Heart left ventricle (tissue), 13 donors: Measurements from ENCODE around the gene C1orf21.

Source experiments
- POLR2A ChIP-seq, 2 donors: fragments of 450-650 bp; IDR thresholded peaks; one replicate each; pipeline ENCODE4 v1.6.1; 2017; ENCODE audit warnings: antibody characterized with exemption in 2 of 2, mild to moderate bottlenecking in 2 of 2, moderate library complexity in 2 of 2
- TF ChIP-seq, protein P1 (sequence below), 12 donors: fragments of 200-600 bp; sonication (generic) in 4 of 12; IDR thresholded peaks; one replicate each; pipeline versions ENCODE4 v1.5.0 to v1.8.0; 2018 to 2022; ENCODE audit warnings: antibody characterized with exemption in 12 of 12, mild to moderate bottlenecking in 5 of 12
- donor health status: ischemic (EF 13 %, LVEDD 7.1; RV severe dilation, severe dysfunction).
- donor health status: DM: no; HTN: yes; CAD: no.
- donor health status: DM: no; HTN: no; CAD: no.
- donor health status: ischemic (EF 25% LVEDD 6.9; RV normal size, moderate dysfunction).
- donor health status: ischemic (EF 25% LVEDD 5.7; RV mildly dilated, moderate dysfunction).
- donor health status: ischemic (EF 35%, LVEDD 5.7; RV mildly dilated, moderate dysfunction).
- donor health status: nonischemic (EF 11% LVEDD 7.7; RV severe dilation, severe dysfunction).
- donor health status: DM: yes; HTN: yes; CAD: no.
- donor health status: PGD.
- donor health status: ischemic (EF 29% LVEDD 5.4; RV normal size, mild dysfunction).
- donor health status: nonischemic (EF 23%, LVEDD 6.1; RV moderate dilation, normal function).

GRCh38 chr1:184656221-184656620 lies 269.4 kb downstream of the C1orf21 start:
- TF ChIP-seq, protein P1, sequence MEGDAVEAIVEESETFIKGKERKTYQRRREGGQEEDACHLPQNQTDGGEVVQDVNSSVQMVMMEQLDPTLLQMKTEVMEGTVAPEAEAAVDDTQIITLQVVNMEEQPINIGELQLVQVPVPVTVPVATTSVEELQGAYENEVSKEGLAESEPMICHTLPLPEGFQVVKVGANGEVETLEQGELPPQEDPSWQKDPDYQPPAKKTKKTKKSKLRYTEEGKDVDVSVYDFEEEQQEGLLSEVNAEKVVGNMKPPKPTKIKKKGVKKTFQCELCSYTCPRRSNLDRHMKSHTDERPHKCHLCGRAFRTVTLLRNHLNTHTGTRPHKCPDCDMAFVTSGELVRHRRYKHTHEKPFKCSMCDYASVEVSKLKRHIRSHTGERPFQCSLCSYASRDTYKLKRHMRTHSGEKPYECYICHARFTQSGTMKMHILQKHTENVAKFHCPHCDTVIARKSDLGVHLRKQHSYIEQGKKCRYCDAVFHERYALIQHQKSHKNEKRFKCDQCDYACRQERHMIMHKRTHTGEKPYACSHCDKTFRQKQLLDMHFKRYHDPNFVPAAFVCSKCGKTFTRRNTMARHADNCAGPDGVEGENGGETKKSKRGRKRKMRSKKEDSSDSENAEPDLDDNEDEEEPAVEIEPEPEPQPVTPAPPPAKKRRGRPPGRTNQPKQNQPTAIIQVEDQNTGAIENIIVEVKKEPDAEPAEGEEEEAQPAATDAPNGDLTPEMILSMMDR (IDR thresholded peaks at IDR 0.05): no peak
- TF ChIP-seq POLR2A (IDR thresholded peaks at IDR 0.05): no peak
